Hepatocyte (in vitro differentiated cells): ENCODE data around the gene PRDM16. TPM values are rescaled to one million over a fixed set of nuclear protein-coding genes. Genes with fewer than 3 reads are reported as not detected.

ENCODE experiments used
- DNase-seq: peaks from one replicate; pipeline ENCODE4 v3.0.0-alpha.2; 2016; ENCODE audit warnings: low spot score
- H2AFZ ChIP-seq: fragments of 200-600 bp; sonication (generic); 2 replicates; pipeline ENCODE4 v1.6.0; 2016; ENCODE audit warnings: antibody characterized with exemption, mild to moderate bottlenecking
- H3K27ac ChIP-seq: fragments of 200-600 bp; sonication (generic); 2 replicates; pipeline ENCODE4 v1.5.1; 2016; ENCODE audit warnings: mild to moderate bottlenecking
- H3K27me3 ChIP-seq: fragments of 200-600 bp; sonication (generic); 2 replicates; pipeline ENCODE4 v1.6.1; 2016
- H3K36me3 ChIP-seq: fragments of 200-600 bp; sonication (generic); replicated peaks from 2 replicates; pipeline ENCODE4 v1.5.1; 2016; ENCODE audit warnings: low read depth; ENCODE audit not compliant: insufficient read depth
- H3K4me1 ChIP-seq: fragments of 200-600 bp; sonication (generic); 2 replicates; pipeline ENCODE4 v1.5.1; 2016; ENCODE audit warnings: mild to moderate bottlenecking, moderate library complexity; ENCODE audit not compliant: insufficient read depth
- H3K4me2 ChIP-seq: fragments of 200-600 bp; sonication (generic); 2 replicates; pipeline ENCODE4 v1.6.0; 2016
- H3K4me3 ChIP-seq: fragments of 200-600 bp; sonication (generic); 2 replicates; pipeline ENCODE4 v1.5.1; 2016; ENCODE audit warnings: mild to moderate bottlenecking
- H3K79me2 ChIP-seq: fragments of 200-600 bp; sonication (generic); 2 replicates; pipeline ENCODE4 v1.6.0; 2017; ENCODE audit warnings: mild to moderate bottlenecking
- H3K9me2 ChIP-seq: fragments of 200-600 bp; sonication (generic); replicated peaks from 2 replicates; pipeline ENCODE4 v1.6.0; 2017; ENCODE audit warnings: mild to moderate bottlenecking; ENCODE audit not compliant: insufficient read depth
- H3K9me3 ChIP-seq: fragments of 200-600 bp; sonication (generic); 2 replicates; pipeline ENCODE4 v1.5.1; 2016; ENCODE audit warnings: low read depth, mild to moderate bottlenecking
- H4K20me1 ChIP-seq: fragments of 200-600 bp; sonication (generic); 2 replicates; pipeline ENCODE4 v1.6.0; 2016; ENCODE audit warnings: mild to moderate bottlenecking; ENCODE audit not compliant: insufficient read depth, poor library complexity, severe bottlenecking
- EZH2 ChIP-seq: fragments of 200-600 bp; sonication (generic); IDR thresholded peaks from 2 replicates; pipeline ENCODE4 v1.6.1; 2016; ENCODE audit warnings: antibody characterized with exemption, mild to moderate bottlenecking, borderline replicate concordance
- EZH2phosphoT487 ChIP-seq: fragments of 200-600 bp; sonication (generic); IDR thresholded peaks from one replicate; pipeline ENCODE4 v1.6.1; 2018; ENCODE audit warnings: antibody characterized with exemption, mild to moderate bottlenecking, low read depth, moderate library complexity; ENCODE audit not compliant: unreplicated experiment, severe bottlenecking
- WGBS: methylation state at CpG from one replicate; pipeline ENCODE4 v1.1.6; 2016; ENCODE audit warnings: low lambda C conversion rate; ENCODE audit errors: missing lambda C conversion rate; 5-methylcytosine and 5-hydroxymethylcytosine counted together
- polyA plus RNA-seq: library from polyadenylated mRNA; unstranded; fragments of >200 nt; fragmentation: Nextera tagmentation; extraction: Ambion mirVana; gene quantifications from 2 replicates; pipeline ENCODE4 v1.2.1, GENCODE V29; 2016
- total RNA-seq: library from RNA; depleted of rRNA; stranded (reverse); fragments of >200 nt; gene quantifications from 2 replicates; pipeline ENCODE4 v1.2.3, GENCODE V29; 2014
- TF ChIP-seq, protein P1 (sequence below): fragments of 200-600 bp; sonication (generic); IDR thresholded peaks from 2 replicates; pipeline ENCODE4 v1.5.1; 2016; ENCODE audit warnings: antibody characterized with exemption, mild to moderate bottlenecking; ENCODE audit not compliant: poor library complexity

Gene PRDM16
- total and polyA plus RNA-seq, 2 experiments from 2014 or later = 8.1 to 9.9 TPM

DNA sequence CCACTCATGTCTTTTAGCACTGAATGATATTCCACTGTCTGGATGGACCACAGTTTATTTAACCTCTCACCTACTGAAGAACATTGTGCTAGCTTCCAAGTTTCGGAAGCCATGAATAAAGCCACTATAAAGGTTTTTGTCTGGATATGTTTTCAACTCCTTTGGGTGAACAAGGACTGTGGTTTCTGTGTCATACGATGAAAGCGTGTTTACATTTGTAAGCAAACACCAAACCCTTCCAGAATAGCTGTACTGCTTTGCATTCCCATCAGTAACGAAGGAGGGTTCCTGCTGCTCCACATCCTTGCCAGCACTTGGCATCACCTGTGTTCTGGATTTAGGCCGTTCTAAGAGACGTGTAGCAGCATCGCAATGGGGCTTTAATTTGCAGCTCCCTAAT lies 374.8 kb downstream of the PRDM16 start:
- no peaks in the 10 kb centered on the region for H3K9me3 ChIP-seq
- no peak overlapping the region for H3K4me2 ChIP-seq
- no peak for DNase-seq
- WGBS = 84% methylated on average over 7 of the region's 7 CpGs
- no peak overlapping the region for H2AFZ ChIP-seq
- TF ChIP-seq EZH2 (no peak), EZH2phosphoT487 (no peak)
- H3K4me3 ChIP-seq = no peak overlapping the region
- H3K4me1 ChIP-seq = no peaks in the 10 kb centered on the region
- no peaks in the 10 kb centered on the region for H3K79me2 ChIP-seq
- H3K9me2 ChIP-seq = no peaks in the 10 kb centered on the region
- no peaks in the 10 kb centered on the region for H4K20me1 ChIP-seq
- H3K27me3 ChIP-seq = no peaks in the 10 kb centered on the region
- no peak overlapping the region for H3K27ac ChIP-seq
- H3K36me3 ChIP-seq = no peaks in the 10 kb centered on the region

DNA sequence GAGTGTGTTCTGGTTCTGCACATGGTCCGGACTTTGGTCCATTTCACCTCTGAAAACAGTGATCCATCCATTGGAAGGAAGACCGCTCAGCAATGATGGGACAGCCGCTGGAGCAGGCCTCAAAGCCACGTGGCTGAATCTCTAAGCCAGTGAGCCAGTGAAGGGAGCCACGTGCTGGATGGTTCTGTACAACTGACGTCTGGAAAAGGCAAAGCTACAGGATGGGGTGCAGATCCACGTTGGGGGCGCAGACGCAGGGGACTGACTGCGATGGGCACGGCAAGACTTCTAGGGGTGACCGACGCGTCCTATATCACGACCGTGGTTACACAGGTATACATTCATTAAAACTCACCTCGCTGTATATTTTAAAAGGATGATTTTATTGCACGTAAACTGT lies 375.3 kb downstream of the PRDM16 start:
- H3K4me3 ChIP-seq = no peak overlapping the region
- WGBS = 92% methylated on average over 18 of the region's 18 CpGs
- no peak overlapping the region for H2AFZ ChIP-seq
- TF ChIP-seq EZH2 = no peak
- TF ChIP-seq, protein P1, sequence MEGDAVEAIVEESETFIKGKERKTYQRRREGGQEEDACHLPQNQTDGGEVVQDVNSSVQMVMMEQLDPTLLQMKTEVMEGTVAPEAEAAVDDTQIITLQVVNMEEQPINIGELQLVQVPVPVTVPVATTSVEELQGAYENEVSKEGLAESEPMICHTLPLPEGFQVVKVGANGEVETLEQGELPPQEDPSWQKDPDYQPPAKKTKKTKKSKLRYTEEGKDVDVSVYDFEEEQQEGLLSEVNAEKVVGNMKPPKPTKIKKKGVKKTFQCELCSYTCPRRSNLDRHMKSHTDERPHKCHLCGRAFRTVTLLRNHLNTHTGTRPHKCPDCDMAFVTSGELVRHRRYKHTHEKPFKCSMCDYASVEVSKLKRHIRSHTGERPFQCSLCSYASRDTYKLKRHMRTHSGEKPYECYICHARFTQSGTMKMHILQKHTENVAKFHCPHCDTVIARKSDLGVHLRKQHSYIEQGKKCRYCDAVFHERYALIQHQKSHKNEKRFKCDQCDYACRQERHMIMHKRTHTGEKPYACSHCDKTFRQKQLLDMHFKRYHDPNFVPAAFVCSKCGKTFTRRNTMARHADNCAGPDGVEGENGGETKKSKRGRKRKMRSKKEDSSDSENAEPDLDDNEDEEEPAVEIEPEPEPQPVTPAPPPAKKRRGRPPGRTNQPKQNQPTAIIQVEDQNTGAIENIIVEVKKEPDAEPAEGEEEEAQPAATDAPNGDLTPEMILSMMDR = no peak
- no peak for TF ChIP-seq EZH2phosphoT487
- no peaks in the 10 kb centered on the region for H3K9me2 ChIP-seq
- no peak overlapping the region for H3K27ac ChIP-seq
- no peaks in the 10 kb centered on the region for H3K9me3 ChIP-seq
- no peak overlapping the region for H3K4me2 ChIP-seq
- H3K36me3 ChIP-seq = no peaks in the 10 kb centered on the region
- H3K27me3 ChIP-seq = no peaks in the 10 kb centered on the region
- no peaks in the 10 kb centered on the region for H4K20me1 ChIP-seq
- DNase-seq = no peak
- no peaks in the 10 kb centered on the region for H3K4me1 ChIP-seq
- no peaks in the 10 kb centered on the region for H3K79me2 ChIP-seq

DNA sequence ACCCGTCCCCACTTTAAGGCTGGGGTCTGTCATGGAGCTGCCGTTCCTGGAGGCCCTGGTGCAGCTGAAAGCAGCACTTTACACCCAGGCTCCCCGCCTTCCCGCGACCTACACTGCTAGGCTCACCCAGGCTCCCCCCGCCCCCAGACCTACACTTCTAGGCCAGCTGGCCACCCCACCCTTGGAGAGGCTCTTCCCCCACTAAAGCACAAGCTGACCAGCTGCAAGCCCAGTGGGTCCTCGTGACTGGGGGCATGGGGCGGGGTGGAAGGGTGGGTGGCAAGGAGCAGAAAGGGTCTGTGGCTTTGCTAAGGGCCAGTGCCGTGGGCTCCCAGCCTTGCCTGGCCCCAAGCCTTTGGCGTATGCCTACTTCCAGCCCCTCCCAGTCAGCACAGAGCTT lies 375.7 kb downstream of the PRDM16 start:
- Histone ChIP-seq H3K9me3 (no peaks in the 10 kb centered on the region), H3K4me3 (no peak overlapping the region), H3K27me3 (no peaks in the 10 kb centered on the region), H3K9me2 (no peaks in the 10 kb centered on the region), H3K79me2 (no peaks in the 10 kb centered on the region), H3K4me1 (no peaks in the 10 kb centered on the region), H3K36me3 (no peaks in the 10 kb centered on the region), H2AFZ (no peak overlapping the region), H4K20me1 (no peaks in the 10 kb centered on the region), H3K4me2 (no peak overlapping the region), H3K27ac (no peak overlapping the region)
- TF ChIP-seq, protein P1 = no peak
- TF ChIP-seq EZH2 = no peak
- no peak for TF ChIP-seq EZH2phosphoT487
- no peak for DNase-seq
- WGBS = 82% methylated on average over 10 of the region's 10 CpGs

DNA sequence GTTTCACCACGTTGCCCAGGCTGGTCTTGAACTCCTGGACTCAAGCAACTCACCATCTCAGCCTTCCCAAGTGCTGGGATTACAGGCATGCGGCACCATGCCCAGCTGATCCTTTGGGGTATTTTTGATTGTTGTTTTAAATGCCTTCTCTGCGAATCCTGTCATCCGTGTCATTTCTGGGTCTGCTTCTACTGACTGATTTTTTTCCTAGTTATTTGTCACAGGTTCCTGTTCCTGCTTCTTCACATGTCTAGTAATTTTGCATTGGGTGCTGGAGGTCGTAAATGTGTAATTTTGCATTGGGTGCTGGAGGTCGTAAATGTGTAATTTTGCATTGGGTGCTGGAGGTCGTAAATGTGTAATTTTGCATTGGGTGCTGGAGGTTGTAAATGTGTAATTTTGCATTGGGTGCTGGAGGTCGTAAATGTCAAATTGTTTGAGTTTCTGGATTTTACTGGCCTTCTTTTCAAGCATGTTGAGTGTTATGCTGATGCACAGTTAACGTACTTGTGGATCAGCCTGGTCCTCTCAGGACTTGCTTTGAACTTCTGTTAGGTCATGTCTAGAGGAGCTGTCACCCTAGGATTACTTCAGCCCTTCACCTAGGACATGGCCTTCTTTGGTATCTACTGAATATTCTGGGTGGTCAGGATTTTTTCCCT lies 381.3 kb downstream of the PRDM16 start:
- peaks cover 3% of the 10 kb centered on the region for H3K79me2 ChIP-seq
- no peak for TF ChIP-seq EZH2
- TF ChIP-seq, protein P1 = no peak
- TF ChIP-seq EZH2phosphoT487 = no peak
- H2AFZ ChIP-seq = no peak overlapping the region
- H3K4me1 ChIP-seq = peaks cover 9% of the 10 kb centered on the region
- H3K9me2 ChIP-seq = no peaks in the 10 kb centered on the region
- H3K27ac ChIP-seq = no peak overlapping the region
- no peaks in the 10 kb centered on the region for H3K36me3 ChIP-seq
- WGBS = 73% methylated on average over 9 of the region's 9 CpGs
- H4K20me1 ChIP-seq = no peaks in the 10 kb centered on the region
- H3K9me3 ChIP-seq = no peaks in the 10 kb centered on the region
- no peak for DNase-seq
- no peak overlapping the region for H3K4me3 ChIP-seq
- no peaks in the 10 kb centered on the region for H3K27me3 ChIP-seq
- no peak overlapping the region for H3K4me2 ChIP-seq
